Transverse colon (tissue), 4 donors: ENCODE data around the gene TMEM132D. TPM values are rescaled to one million over a fixed set of nuclear protein-coding genes. Genes with fewer than 3 reads are reported as not detected.

Source experiments
- DNase-seq: peaks from one replicate; pipeline ENCODE4 v3.0.0-alpha.2; 2019
- H3K27ac ChIP-seq, 4 donors: fragments of 200-600 bp; sonication (generic); 2 replicates each; pipeline ENCODE4 v1.5.1; 2016 to 2018; ENCODE audit warnings: inconsistent platforms in 4 of 4
- H3K27me3 ChIP-seq: fragments of 200-600 bp; sonication (generic); 2 replicates; pipeline ENCODE4 v1.5.1; 2017; ENCODE audit warnings: inconsistent platforms
- H3K36me3 ChIP-seq, 4 donors: fragments of 200-600 bp; sonication (generic); 2 replicates each; pipeline ENCODE4 v1.5.1; 2017 to 2019; ENCODE audit warnings: inconsistent platforms in 4 of 4
- H3K4me1 ChIP-seq, 4 donors: fragments of 200-600 bp; sonication (generic); 2 replicates each; pipeline ENCODE4 v1.5.1; 2017 to 2020; ENCODE audit warnings: inconsistent platforms in 4 of 4
- H3K4me3 ChIP-seq, 4 donors: fragments of 200-600 bp; sonication (generic); 1 replicate in 1 of 4; 2 replicates in 3 of 4; pipeline versions ENCODE4 v1.5.1 to v1.6.1; 2017 to 2019; ENCODE audit warnings: inconsistent platforms in 4 of 4
- H3K9me3 ChIP-seq, 2 donors: fragments of 200-600 bp; sonication (generic); 2 replicates each; pipeline ENCODE4 v1.5.1; 2017 to 2019; ENCODE audit warnings: inconsistent platforms in 2 of 2
- CTCF ChIP-seq, 5 experiments: fragments of 200-600 bp in 3 of 5; fragments of 450-650 bp in 2 of 5; sonication (generic) in 3 of 5; IDR thresholded peaks; 1 replicate in 2 of 5; 2 replicates in 3 of 5; pipeline ENCODE4 v1.5.1; 2016 to 2017; ENCODE audit warnings: antibody characterized with exemption in 5 of 5, inconsistent platforms in 3 of 5, mild to moderate bottlenecking in 2 of 5, moderate library complexity in 1 of 5
- EP300 ChIP-seq: sonication (generic); formaldehyde crosslinking; IDR thresholded peaks from one replicate; pipeline ENCODE4 v1.6.1; 2017; ENCODE audit warnings: antibody characterized with exemption, low read depth
- POLR2A ChIP-seq: fragments of 450-650 bp; IDR thresholded peaks from one replicate; pipeline ENCODE4 v1.6.1; 2016; ENCODE audit warnings: antibody characterized with exemption, mild to moderate bottlenecking, moderate library complexity
- POLR2AphosphoS5 ChIP-seq, 3 donors: sonication (generic); formaldehyde crosslinking; IDR thresholded peaks; one replicate each; pipeline ENCODE4 v1.6.1; 2016; ENCODE audit warnings: antibody characterized with exemption in 3 of 3
- WGBS, 2 donors: methylation state at CpG; one replicate each; pipeline ENCODE4 v1.1.5; 2018; ENCODE audit warnings: low coverage in 1 of 2; 5-methylcytosine and 5-hydroxymethylcytosine counted together
- in situ Hi-C, 4 donors: fragments of 200-750 bp; cut with MboI; loops; one replicate each; pipeline versions ENCODE4 v1.15.0 to v1.15.1; 2017; ENCODE audit warnings: low sequenced_read_pairs in 3 of 4, low pct_ligation_motif_present in 1 of 4, low pct_unique_long_range_greater_than_20kb in 1 of 4
- intact Hi-C: fragments of 100-400 bp; cut with DNase I; formaldehyde crosslinking; loops from one replicate; pipeline ENCODE4 v1.15.1; 2023; ENCODE audit warnings: low total_unique reads
- total RNA-seq, 4 donors: library from RNA; depleted of rRNA; stranded (reverse); fragments of >200 nt; gene quantifications; one replicate each; pipeline ENCODE4 v1.1.0, GENCODE V29; 2016

TMEM132D gene
- total RNA-seq, 4 donors from 2014 or later: 0.48 to 0.55 TPM; not detected in 2

GRCh38 chr12:129622566-129622965, 281.3 kb downstream of the TMEM132D start:
- Histone ChIP-seq H3K36me3 (no peaks in the 10 kb centered on the region), H3K27ac (no peak overlapping the region), H3K4me3 (no peak overlapping the region), H3K4me1 (no peaks in the 10 kb centered on the region), H3K27me3 (no peaks in the 10 kb centered on the region), H3K9me3 (no peaks in the 10 kb centered on the region)
- in situ Hi-C loops (no loop called here), intact Hi-C loops (no loop called here)
- TF ChIP-seq POLR2A (no peak), CTCF (IDR thresholded peaks at IDR 0.05) (no peak), POLR2AphosphoS5 (IDR thresholded peaks at IDR 0.05) (no peak), EP300 (no peak)
- 89 to 96% methylated on average over 4 of the region's 4 CpGs for WGBS, 2 donors
- no peak for DNase-seq

GRCh38 chr12:129619271-129619670, 284.6 kb downstream of the TMEM132D start:
- no peaks in the 10 kb centered on the region for H3K4me1 ChIP-seq
- WGBS, 2 donors: 73 to 87% methylated on average over 4 to 5 of the region's 5 CpGs
- no peaks in the 10 kb centered on the region for H3K36me3 ChIP-seq
- intact Hi-C loops (no loop called here), in situ Hi-C loops (no loop called here)
- no peak overlapping the region for H3K4me3 ChIP-seq
- H3K27ac ChIP-seq: no peak overlapping the region
- TF ChIP-seq POLR2AphosphoS5 (IDR thresholded peaks at IDR 0.05) (no peak), POLR2A (no peak), CTCF (IDR thresholded peaks at IDR 0.05) (no peak), EP300 (no peak)
- no peak for DNase-seq
- H3K9me3 ChIP-seq: no peaks in the 10 kb centered on the region
- H3K27me3 ChIP-seq: no peaks in the 10 kb centered on the region

GRCh38 chr12:129617849-129618248, 286.0 kb downstream of the TMEM132D start:
- intact Hi-C loops: no loop called here

GRCh38 chr12:129615001-129615400, 288.8 kb downstream of the TMEM132D start:
- Histone ChIP-seq H3K36me3 (no peaks in the 10 kb centered on the region), H3K4me3 (no peak overlapping the region), H3K4me1 (no peaks in the 10 kb centered on the region), H3K9me3 (peaks cover 0 to 4% of the 10 kb centered on the region in 2 donors), H3K27ac (no peak overlapping the region), H3K27me3 (no peaks in the 10 kb centered on the region)
- 73 to 94% methylated on average over 3 to 5 of the region's 5 CpGs for WGBS, 2 donors
- in situ Hi-C loops: no loop called here
- TF ChIP-seq EP300 (no peak), CTCF (IDR thresholded peaks at IDR 0.05) (no peak), POLR2A (no peak), POLR2AphosphoS5 (IDR thresholded peaks at IDR 0.05) (no peak)
- no peak for DNase-seq
- intact Hi-C loops: no loop called here

More at GRCh38 chr12:129617849-129618248, 286.0 kb downstream of the TMEM132D start:
- no peak overlapping the region for H3K27ac ChIP-seq
- no peaks in the 10 kb centered on the region for H3K36me3 ChIP-seq
- TF ChIP-seq POLR2A (no peak), EP300 (no peak), CTCF (IDR thresholded peaks at IDR 0.05) (no peak), POLR2AphosphoS5 (IDR thresholded peaks at IDR 0.05) (no peak)
- H3K4me3 ChIP-seq: no peak overlapping the region
- in situ Hi-C loops: no loop called here
- no peaks in the 10 kb centered on the region for H3K27me3 ChIP-seq
- no peak for DNase-seq
- peaks cover 0 to 4% of the 10 kb centered on the region in 2 donors for H3K9me3 ChIP-seq
- no peaks in the 10 kb centered on the region for H3K4me1 ChIP-seq
- 84% methylated on average over 7 of the region's 7 CpGs; no CpG with 5 or more reads in 1 of the 2 donors for WGBS, 2 donors
